SKM-1 (cell line): ENCODE results near the gene HEBP1.

Source experiments
- DNase-seq: peaks from one replicate; lab custom pipeline; 2025; ENCODE audit not compliant: unreplicated experiment; lab: John Stamatoyannopoulos, UW

The HEBP1 gene

GRCh38 chr12:12952036-12952435 lies 48.0 kb downstream of the HEBP1 start, which contains the start of gene GPRC5D:
TSS of gene GPRC5D (minus strand) at chr12:12952170. CDS start at chr12:12950384, 1,786 bp downstream.
- no peak for DNase-seq

- DNase-seq = no peak
Measured at GRCh38 chr12:12951504-12951903, 48.6 kb downstream of the HEBP1 start.

GRCh38 chr12:12947902-12948301 lies 52.2 kb downstream of the HEBP1 start:
- no peak for DNase-seq

GRCh38 chr12:12946686-12947355 lies 53.2 kb downstream of the HEBP1 start:
- DNase-seq = no peak

- no peak for DNase-seq
Measured at GRCh38 chr12:12945591-12945990, 54.5 kb downstream of the HEBP1 start.

DNA sequence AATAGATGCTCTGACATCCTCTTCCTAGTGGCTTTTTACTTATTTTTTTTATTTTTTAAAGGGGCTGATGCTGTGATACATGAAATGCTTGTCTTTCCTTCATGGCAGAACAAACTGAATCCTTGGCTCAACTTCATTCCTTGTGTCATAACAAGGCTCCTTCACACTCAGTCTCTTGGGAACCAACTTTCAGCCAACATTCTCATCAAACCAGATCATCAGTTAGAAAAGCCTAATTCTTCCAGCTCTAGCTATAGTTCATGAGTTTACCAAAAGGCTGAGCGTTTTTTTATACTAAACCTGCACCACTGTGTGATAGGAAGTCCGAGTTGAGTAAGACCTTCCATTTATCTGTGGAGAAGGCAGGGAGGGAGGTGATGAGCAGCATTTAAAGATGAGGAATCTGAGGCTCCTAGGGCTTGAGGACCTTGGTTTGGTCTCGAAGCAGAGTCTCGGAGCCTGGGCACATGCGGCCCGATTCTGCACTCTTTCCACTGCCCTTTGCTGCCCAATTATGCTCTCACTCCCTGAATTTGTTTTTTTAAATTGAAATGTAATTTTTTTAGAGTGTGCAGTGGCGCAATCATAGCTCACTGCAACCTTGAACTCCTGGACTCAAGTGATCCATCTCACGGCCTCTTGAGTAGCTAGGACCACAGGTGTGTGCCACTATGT lies 56.3 kb downstream of the HEBP1 start:
- DNase-seq = no peak

GRCh38 chr12:12941450-12942350 lies 58.4 kb downstream of the HEBP1 start:
- DNase-seq = no peak

- DNase-seq = no peak
Measured at GRCh38 chr12:12939888-12940287, 60.2 kb downstream of the HEBP1 start.

- DNase-seq = no peak
Measured at GRCh38 chr12:12938541-12938940, 61.5 kb downstream of the HEBP1 start.

DNA sequence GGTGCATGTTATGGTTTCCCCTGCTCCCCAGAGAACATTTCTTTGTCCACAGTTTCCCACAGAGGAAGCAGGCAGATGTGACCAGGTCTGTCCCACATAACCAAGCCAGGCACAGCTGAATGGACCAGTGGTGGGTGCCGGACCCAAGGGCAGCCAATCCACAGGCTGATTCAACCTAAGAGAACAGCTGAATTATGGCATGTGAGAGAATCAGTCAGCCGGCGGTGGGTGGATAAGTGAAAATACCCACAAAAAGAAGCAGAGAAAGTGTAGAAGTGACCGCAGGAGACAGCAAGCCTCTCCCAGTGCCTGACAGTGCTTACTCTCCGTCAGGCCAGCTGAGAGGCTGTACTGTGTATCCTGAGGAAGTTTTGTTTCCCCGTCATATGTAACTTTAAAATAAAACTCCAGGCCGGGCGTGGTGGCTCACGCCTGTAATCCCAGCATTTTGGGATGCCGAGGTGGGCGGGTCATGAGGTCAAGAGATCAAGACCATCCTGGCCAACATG lies 63.0 kb downstream of the HEBP1 start:
- DNase-seq = no peak

DNA sequence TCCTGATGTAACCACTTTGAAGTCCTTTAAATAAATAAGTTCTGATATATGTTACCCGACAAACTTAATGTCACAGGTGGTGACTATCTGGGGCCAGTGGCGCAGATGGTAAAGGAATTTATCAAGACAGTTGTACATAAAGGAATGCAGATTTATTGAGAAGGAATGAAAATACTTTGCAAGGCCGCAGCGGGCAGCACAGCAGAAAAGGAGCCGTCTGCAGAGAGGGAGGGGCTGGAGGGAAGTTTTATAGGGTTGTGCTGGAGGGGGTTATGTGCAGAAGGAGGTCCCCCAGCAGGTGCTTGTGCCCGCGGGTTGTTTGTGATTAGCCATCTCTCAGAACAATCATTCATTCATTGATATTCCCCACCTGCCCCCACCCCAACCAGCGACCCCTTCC lies 65.5 kb downstream of the HEBP1 start:
- DNase-seq = no peak

DNA sequence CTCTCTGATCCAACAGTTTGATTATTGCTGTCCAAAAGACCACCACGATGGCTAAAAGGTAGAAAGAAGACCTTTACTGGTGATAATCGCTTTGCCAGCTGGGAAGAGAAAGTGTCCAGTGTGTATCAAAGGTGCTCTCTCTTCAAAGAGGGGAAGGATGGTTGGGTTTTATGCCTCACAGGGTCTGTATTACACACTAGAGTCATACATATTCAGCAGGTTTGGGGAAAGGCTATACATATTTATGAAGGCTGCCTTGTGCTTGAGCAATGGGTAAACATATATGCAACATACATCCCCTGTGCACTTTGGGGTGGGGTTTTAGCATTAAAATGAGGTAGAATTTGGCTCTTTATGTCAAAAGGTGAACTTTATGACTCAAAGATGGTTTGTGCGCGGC lies 66.3 kb downstream of the HEBP1 start:
- no peak for DNase-seq

DNA sequence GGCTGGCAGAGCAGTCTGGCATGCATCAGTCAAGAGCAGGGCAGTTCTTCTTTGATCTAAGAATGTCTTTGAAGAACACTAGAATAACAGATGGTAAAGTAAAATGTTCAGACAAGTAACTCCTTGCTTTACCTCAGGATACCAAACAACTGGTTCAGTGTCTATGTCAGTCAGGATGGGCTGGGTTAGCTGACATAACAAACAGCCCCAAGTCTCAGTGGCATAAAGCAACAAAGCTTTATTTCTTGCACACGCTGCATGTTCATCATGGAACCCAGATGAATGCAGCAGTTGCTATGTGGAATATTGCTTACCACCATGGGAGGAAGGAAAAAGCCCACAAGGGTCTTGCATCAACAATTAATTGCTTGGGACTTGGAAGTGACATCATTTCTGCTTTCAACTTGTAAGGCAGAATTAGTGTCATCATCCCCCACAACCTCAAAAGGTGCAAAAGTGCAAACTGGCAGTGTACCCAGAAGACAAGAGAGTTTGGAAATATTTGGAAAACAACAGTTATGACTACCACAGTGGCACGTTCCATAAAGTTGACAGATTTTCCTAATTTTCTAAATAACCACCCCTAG lies 69.3 kb downstream of the HEBP1 start:
- no peak for DNase-seq

DNA sequence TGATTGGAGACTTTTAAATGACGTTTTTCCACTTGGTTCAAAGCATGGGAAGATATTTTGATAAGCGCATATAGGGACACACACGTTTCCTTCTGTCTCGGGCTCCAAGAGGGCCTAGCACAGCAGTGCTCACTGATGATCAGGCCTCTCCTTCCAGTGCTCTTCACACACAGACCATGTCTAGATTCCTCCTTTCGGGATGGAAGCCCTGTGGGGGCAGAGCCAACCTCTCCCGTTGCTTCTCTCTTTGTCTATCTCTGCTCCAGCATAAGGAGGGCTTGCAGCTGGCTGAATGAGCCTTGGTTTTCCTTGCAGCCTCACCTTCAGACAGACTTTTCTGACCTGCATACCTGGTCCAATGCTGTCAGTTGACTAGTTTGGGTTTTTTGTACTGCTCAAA lies 70.4 kb downstream of the HEBP1 start:
- DNase-seq = no peak

- DNase-seq = no peak
Measured at GRCh38 chr12:12927211-12928079, 72.6 kb downstream of the HEBP1 start.

GRCh38 chr12:12926571-12927071 lies 73.4 kb downstream of the HEBP1 start:
- no peak for DNase-seq

DNA sequence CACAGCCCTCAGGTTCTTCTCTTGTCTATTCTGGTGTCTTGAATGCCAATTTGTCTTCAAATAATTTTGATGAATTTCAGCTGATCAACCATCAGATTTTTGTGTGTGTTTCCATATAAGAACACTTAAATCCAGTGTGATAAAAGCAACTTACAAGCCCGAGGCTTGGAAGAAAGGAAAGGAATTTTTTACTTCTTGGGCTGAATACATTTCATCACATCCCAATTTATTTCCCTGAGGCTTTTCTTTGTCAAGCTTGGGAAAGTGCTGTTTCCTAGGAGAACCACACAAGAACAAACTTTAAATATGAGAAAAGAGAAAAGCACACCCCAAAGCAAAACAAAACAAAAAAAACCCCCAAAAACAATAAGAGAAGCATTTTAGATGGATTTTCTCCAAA lies 74.7 kb downstream of the HEBP1 start:
- no peak for DNase-seq
